CD4-positive, alpha-beta T cell treated with Interleukin-15 for 4 hours (primary cell): Measurements from ENCODE around the gene CRTC3.

ENCODE experiments used
- DNase-seq: peaks from one replicate; pipeline ENCODE4 v3.0.0-alpha.2; 2020; ENCODE audit warnings: low spot score

Gene CRTC3

DNA sequence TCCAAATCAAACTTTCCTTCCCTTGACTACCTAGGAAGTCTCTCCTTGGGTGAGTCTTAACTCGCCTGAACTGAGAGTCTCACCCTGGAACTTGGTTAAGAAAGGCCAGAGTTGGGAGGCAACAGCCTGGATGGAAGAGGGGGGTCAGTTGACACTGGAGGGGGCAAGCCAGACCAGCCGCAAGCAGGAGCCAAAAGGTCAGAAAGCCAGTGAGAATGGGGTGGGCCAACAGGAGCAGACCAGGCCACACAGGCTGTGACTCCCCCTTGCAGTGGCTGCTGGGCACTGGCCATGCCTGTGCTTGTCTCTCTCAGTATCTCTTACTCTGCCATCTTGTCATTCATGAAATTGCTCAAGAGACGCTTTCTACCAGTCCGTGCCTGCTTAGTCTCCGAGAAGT is 32.9 kb downstream of the CRTC3 start:
- no peak for DNase-seq

DNA sequence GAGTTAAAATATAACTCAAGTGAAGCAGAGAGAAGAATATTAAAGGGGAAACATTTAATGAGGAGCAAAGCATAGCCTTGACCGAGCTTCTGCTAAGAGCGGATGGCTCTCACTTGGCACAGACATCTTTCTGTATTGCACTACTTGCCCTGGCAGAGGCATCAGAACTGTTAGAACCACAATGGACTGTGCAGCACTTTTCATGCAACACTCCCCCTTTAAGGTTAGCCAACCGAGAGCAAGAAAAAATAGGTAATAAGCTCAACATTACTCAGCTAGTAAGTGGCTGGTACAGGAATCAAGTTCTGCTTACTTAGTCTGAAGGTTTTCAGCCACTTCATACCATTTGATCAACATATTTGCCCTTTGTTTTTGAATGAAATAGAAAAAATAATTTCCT is 33.7 kb downstream of the CRTC3 start:
- no peak for DNase-seq

DNA sequence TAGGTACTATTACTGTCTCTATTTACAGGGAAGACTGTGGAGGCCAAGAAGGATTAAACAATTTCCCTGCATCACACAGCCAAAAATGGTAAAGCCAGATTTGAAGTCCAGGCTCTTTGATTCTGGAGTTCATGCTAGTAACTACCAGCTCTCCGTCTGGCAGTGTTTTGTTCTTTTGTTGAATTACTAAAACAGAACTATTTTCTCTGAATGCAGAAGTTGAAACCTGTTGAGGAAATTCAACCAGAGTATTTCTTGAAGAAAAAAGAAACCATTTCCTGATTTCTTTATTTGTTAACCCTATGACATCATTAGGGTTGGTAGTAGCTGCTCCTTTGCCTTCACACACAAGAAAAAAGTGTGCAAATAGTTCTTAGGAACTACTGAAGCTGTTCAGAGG is 34.3 kb downstream of the CRTC3 start:
- peak; percentile 25 for DNase-seq

DNA sequence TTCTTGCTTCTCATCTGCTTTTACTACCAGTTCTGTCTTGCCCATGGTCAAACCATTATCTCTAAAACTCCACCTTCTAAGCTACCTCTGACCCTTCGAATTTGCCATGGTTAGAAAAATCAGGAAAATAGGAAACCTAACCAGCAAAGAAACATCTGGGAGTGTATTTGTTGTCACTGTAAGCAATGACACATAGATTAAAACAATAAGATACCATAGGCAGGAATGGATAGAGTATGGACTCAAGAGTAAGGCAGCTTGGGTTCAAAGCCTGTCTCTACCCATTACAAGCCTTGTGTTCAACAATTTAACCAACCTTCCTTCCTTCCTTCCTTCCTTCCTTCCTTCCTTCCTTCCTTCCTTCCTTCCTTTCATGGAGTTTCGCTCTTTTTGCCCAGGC is 34.9 kb downstream of the CRTC3 start:
- DNase-seq = no peak

DNA sequence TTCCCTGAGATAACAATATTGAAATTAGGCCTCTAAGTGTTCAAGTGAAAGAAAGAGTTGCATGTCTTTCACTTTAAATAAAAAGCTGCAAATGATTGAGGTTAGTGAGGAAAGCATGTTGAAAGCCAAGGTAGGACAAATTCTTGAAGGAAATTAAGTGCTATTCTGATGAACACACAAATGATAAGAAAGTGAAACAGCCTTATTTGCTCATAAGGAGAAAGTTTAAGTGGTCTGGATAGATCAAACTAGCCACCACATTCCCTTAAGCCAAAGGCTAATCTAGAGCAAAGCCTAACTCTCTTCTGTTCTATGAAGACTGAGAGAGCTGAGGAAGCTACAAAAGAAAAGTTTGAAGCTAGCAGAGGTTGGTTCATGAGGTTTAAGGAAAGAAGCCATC is 36.1 kb downstream of the CRTC3 start:
- no peak for DNase-seq

DNA sequence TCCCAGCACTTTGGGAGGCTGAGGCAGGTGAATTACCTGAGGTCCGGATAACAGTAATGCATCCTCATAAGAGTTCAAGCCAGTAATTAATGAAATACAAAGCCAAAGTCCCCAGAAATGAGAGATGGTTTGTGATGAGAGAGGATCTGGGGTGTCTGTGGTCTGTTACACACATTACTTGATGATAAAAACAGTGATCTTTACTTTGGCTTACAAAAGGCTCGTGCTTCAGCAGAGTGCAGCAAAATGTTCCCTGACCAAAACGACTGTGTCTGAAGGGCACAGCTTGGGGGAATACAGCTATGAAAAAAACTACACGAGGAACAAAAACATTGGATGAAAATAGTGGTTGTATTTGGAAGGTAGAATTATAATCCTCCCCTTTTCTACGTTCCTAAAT is 40.9 kb downstream of the CRTC3 start:
- no peak for DNase-seq

DNA sequence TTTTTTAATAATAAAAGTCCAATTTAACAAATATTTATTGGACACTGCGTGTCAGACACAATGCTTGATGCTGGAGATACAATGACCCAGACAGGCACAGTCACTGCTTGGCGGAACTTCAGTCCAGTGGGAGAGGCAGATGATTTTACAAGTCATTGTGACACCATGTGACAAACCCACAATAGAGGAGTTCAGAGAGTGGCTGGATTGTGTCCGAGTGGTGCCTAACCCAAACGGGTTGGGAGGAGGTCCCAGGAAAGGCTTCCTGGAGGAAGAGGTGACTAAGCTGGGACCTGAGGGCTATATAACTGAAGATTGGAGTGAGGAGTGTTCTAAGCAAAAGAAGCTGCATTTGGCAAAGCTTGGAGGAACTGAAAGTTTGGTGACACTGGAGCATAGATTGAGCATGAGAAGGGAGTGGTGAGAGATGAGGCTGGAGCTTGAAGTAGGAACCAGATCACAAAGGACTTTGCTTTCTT is 41.4 kb downstream of the CRTC3 start:
- DNase-seq = no peak

DNA sequence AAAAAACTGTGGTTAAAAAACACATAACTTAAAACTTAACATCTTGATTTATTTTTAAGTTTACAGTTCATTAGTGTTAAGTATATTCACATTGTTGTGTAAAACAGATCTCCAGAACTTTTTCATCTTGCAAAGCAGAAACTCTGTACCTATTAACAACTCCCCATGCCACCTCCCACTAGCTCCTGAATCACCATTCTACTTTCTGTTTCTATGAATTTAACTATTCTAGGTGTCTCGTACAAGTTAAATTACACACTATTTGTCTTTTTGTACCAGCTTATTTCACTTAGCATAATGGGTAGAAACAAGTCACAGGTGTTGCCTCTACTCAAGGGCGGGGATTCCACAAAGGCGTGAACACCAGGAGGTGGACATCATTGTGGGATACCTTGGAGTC is 43.2 kb downstream of the CRTC3 start:
- no peak for DNase-seq

DNA sequence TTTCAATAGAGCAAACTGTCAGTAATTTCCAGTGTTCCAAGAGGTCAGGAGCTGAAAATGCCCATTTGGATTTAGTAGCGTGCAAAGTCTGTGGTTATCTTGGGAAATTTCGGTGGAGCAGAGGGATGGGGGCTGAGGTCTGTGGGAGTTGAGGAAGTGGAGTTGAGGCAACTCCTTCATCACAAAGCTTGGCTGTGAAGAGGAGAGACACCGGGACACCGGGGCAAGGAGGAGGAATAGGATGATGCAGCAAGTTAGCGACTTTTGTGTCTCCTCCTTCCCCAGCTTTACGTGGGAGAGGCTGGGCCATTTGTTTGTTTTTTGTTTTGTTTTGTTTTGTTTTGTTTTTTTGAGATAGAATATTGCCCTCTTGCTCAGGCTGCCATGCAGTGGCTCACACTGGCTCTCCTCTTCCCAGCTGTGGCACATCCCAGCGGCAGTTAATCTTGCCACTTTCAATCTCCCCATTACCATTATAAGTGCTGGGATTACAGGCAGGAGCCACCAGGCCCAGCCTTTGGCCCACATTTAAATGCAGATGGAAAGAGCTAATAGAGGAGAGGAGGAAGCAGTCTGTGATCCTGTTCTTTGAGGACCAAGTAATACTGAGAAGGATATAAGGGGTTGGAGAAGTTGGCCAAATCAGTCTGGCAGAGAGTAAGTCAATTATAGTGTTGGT is 47.1 kb downstream of the CRTC3 start:
- no peak for DNase-seq

DNA sequence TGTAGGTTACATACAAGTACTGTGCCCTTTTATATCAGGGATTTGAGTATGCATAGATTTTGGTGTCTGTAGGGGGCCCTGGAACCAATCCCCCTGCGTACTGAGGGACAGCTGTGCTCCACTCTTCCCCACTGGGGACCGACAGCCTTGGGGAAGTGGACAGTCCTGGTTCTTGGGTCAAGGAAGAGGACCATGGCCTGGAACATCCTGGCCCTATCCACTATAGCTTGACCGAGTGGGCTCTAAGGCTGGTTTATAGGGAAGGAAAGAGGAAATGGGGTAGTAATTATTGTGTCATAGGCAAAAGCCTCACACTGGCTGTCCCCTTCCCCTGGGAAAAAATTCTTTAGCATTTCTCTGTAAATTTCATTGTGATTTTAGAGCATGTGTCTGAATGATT is 49.5 kb downstream of the CRTC3 start:
- no peak for DNase-seq

DNA sequence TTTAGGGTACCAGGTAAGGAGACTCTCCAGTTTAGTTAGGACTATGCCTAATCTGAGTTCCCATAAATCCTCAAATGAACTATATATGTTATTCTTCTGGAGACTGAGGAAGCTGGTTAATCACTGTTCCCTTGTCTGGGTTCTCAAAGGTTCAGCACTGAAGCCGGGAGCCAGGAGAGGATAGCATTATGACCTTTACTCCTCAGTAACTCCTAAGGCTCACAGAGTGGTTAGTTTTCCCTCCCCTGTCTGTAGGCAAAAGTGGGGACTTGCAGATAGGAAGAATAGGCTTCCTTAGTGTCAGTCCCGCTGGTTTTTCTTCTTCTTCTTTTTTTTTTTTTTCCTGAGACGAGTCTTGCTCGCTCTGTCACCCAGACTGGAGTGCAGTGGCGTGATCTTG is 50.4 kb downstream of the CRTC3 start:
- no peak for DNase-seq

DNA sequence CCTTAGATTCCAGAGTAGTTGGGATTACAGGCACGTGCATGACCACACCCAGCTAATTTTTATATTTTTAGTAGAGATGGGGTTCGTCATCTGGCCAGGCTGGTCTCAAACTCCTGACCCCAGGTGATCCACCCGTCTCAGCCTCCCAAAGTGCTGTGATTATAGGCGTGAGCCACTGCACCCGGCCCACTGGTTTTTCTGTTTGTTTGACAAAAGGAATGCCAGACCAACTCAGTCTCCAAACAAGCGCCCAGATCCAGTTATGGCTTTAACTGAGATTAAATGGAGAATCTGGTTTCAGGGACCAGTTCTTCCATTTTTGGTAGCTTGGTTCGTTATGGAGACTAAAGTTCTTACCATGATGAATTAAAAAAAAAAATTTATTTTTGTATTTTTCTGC is 50.8 kb downstream of the CRTC3 start:
- no peak for DNase-seq

DNA sequence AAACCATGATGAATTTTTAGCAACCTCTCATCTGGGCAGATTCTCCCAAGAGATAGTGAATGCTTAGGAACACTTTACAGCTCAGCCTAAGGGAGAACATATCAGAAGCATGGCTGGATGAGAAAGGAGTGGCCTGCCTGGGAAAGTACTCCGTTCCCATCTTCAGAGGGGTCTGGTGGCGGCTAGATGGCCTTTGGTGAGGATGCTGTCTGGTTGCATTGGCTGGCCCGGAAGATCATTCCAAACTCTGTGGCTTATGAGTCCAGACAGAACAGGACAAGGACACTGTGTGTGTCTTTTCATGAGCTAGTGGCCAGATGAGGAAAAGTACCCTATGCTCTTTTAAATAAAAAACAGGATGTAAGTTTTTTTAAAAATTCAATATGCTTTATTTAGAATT is 51.2 kb downstream of the CRTC3 start:
- DNase-seq = no peak

DNA sequence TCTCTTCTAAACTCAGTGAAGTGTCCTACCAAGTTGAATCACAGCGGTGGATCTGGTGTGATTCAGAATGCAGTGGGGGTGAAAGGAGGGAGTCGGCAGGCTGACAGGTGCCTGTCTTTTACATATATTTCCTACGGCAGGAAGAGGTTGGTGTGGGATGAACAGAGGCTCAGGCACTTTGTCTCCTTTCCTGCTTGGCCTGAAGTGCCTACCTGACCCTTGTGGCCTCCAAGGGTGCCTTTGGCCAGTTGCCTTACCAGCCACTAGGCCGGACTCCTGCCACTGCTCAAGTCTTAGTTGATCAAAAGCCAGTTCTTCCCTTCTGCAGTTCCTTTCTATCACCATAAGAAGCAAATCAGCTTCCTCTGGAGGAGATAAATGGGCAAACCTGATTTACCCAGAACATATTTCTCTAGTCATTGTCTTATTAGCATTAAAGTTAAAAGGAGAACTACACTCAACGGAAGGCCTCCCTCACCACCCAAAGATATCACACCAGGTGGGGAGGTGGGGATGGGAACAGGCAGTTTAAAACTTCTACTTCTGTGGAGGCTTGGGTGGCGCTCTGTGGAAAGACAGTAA is 52.1 kb downstream of the CRTC3 start:
- DNase-seq = peak; percentile 27

DNA sequence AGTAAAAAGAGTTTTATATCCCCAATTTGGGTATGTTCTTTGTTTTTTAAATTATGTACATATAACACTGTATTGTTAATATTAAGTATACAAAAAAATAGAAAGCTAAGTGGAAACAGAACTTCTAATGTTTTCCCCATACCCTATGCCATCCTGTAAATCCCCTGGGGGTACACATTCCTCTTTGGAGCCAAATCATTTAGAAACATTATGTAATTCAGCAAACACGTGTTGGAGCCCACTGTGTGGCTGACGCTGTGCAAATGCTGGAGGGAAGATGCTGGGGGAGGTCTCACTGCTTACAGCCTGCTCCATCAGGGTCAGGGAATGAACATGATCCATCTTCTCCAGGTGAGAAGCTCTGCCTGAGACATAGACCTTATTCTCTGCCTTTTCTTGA is 52.8 kb downstream of the CRTC3 start:
- no peak for DNase-seq

DNA sequence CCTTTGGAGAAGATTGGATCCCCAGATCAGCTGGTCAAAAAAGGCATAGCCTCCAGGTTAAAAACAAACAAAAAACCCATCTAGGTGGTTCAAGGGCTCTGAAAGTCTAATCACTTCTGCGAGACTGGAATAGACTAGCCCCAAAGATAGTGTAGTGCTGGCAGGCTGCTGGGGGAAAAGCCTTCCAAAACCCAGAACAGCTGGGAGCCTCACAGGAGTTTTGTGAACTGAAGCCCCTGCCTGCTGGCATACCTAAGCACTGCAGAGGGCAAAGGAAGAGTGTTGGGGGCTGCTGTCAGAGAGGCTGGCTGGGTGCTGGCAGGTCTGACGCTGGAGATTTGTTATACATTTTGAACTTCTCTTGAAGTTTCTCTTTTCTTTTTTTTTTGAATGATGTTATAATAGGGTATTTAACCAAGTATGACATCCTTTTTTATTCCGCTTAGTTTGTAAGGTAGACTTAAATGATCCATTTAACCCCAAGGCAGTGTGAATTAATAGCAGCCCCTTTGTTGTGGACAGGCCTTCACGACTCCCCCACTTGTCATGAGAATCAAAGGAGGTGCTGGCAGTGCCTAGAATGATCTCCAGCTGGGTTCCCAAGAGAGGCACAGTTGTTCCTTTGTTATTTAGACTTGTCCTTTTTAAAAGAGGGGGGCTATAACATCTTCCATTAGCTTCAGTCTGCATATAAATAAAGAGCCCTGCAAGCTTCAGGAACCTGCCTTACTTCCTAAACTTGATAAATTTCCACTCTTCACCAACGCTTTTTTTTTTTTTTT is 53.9 kb downstream of the CRTC3 start:
- DNase-seq = no peak

DNA sequence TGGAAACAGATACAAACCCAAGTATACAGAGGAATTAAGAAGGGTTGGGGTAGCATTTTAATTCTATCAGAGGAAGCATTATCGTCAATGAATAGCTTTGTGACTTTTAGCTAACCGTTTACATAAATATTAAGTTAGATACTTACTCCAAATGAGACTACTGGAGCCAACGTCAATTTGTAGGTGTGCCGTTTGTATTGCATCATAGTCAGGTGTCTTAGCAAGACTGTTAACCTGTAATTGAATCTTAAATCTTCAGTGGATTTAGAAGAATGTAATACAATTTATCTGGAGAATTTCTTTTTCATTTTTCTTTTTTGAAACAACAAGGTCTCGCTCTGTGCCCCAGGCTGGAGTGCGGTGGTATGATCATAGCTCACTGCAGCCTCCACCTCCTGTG is 55.1 kb downstream of the CRTC3 start:
- no peak for DNase-seq

DNA sequence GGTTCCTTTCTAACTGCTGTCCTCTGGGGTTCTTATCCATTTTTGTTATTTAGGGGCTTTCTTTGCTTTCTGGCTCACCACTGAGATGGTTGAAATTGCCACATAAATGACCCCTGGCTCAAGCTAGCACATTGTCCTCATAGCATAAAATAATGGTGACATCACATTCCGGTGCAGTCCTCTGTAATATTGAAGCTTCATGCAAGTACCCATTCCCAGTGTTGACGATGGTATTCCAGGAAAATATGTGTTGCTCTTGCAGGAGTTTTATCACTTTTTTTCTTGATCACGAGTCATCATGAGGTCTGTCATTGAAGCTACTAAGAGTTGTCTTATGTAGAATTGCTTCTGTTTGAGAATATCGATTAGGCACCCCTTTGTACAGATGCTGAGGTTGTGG is 56.1 kb downstream of the CRTC3 start:
- DNase-seq = no peak

DNA sequence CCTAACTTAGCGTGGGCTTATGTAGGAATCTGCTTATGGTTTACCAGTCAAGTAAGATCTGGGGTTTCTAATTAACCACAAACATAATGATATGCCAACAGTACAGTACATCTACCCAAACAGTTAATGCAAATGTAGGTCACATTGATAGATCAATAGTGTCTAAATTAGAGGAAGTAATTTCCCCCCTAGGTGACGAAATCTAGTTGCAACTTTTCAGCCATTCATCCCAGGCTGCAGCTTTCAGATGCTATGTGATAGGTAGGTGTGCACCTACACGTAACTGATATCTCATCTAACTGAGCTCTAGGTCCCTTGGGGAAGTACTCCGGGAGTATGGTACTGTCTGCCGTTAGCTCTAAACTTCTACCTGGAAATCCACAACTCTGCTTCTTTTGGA is 57.2 kb downstream of the CRTC3 start:
- DNase-seq = no peak

DNA sequence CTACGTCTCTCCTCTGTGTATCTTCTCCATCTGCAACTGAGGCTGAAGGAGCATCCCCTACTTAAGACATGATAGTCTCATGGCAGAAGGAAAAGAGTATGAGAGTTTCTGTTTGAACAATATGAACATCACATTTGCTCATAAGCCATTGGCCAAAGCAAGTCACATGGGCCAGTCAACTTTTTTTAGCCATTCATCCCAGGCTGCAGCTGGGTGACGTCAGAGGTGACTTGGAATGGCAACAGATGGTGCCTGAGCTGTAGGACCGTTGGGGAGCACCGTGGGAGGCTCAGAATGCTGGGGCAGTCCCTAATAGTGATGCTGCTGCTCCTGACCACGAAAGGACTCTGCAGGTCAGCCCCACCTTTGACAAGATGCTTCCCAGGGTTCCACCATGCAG is 58.7 kb downstream of the CRTC3 start:
- DNase-seq = no peak

DNA sequence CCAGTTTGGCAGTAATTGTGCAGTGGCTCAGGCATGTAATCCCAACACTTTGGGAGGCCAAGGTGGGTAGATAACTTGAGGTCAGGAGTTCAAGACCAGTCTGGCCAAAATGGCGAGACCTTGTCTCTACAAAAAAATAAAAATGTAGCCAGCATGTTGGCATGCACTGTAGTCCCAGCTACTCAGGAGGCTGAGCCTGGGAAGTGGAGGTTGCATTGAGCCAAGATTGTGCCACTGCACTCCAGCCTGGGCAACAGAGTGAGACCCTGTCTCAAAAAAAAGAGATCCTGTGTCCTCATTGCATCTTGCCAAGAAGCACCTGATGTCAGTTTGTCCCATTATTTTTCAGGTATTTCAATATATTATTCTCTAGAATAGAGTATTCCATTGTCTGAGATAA is 61.8 kb downstream of the CRTC3 start:
- DNase-seq = no peak

DNA sequence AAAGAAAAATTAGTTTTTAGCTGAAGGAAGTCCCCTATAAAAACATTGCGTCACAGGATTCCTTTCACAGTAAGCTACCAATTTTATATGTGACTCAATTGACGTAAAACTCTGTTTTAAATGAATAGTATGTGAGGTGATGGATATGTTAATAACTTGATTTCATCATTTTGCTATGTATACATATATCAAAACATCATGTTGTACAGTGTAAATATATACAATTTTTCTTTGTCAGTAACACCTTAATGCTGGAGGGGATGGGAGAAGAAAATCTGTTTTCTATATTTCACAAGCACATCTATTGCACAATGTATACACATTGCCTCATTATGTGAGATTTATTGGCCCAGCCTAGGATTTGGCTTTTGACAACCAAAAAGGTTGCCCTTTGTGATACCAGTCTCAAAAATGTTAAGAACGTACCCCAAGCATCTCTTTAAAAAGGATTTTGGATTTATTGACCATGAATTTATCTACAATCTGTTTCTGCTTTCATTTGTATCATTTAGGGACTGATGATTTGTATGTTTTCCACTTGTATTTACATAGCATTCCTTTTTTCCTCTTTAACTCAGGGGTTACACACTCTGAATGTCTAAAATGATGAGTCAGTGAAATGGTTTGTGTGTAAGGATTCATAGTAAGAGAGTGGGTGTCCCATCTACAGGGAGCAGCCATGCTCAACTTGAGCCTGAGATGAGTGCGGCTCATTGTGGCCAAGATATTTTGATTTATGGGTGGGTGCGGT is 62.6 kb downstream of the CRTC3 start:
- no peak for DNase-seq
